IMR-90 (cell line): ENCODE results near the gene ATP11A. TPM values are rescaled to one million over a fixed set of nuclear protein-coding genes. Genes with fewer than 3 reads are reported as not detected.

Experiments used
- ATAC-seq: fragments of 200-7000 bp; cut with Tn5 transposase; 2 replicates; pipeline ENCODE4 v1.9.1; 2020; ENCODE audit warnings: low read depth, mild to moderate bottlenecking, moderate library complexity
- BruUV-seq: library from RNA; stranded (reverse); fragments of 400-500 nt; replicated peaks from 2 replicates; lab custom pipeline; 2021; lab: Mats Ljungman, UMichigan
- CTCF ChIA-PET: fragments of 300-600 bp; formaldehyde crosslinking; extraction: SDS; loops from one replicate; lab custom pipeline; 2021; ENCODE audit warnings: antibody characterized with exemption; lab: Yijun Ruan, JAX
- POLR2A ChIA-PET: fragments of 300-600 bp; sonication (Branson Sonifier 250); formaldehyde crosslinking; loops from one replicate; lab custom pipeline; 2022; ENCODE audit warnings: antibody characterized with exemption; ENCODE audit not compliant: unreplicated experiment; lab: Charles Lee
- DNase-seq: peaks from one replicate; pipeline ENCODE4 v3.0.0; 2013
- H2AFZ ChIP-seq: replicated peaks from 2 replicates; pipeline ENCODE3; 2013; ENCODE audit warnings: low read length, mild to moderate bottlenecking; ENCODE audit not compliant: poor library complexity
- H2AK5ac ChIP-seq: 2 replicates; pipeline ENCODE4 v1.6.1; 2013; ENCODE audit warnings: low read depth, low read length, inconsistent platforms
- H2AK9ac ChIP-seq: replicated peaks from 2 replicates; pipeline ENCODE3; 2013; ENCODE audit warnings: mild to moderate bottlenecking, low read depth, low read length, moderate library complexity; ENCODE audit not compliant: poor library complexity
- H2BK120ac ChIP-seq: 2 replicates; pipeline ENCODE4 v1.6.1; 2013; ENCODE audit warnings: low read depth, low read length, inconsistent platforms
- H2BK15ac ChIP-seq: 3 replicates; pipeline ENCODE4 v1.6.1; 2013; ENCODE audit warnings: low read depth, low read length, inconsistent platforms
- H2BK20ac ChIP-seq: 2 replicates; pipeline ENCODE4 v1.6.1; 2013; ENCODE audit warnings: low read depth, mild to moderate bottlenecking, inconsistent platforms, low read length, moderate library complexity
- H2BK5ac ChIP-seq: 2 replicates; pipeline ENCODE4 v1.6.1; 2013; ENCODE audit warnings: mild to moderate bottlenecking, low read depth, low read length, inconsistent platforms; ENCODE audit not compliant: poor library complexity, severe bottlenecking
- H3K14ac ChIP-seq: replicated peaks from 2 replicates; pipeline ENCODE4 v1.6.1; 2013; ENCODE audit warnings: low read depth, low read length, inconsistent platforms
- H3K18ac ChIP-seq: 2 replicates; pipeline ENCODE4 v1.6.1; 2013; ENCODE audit warnings: low read depth, low read length, control low read depth
- H3K23ac ChIP-seq: 2 replicates; pipeline ENCODE4 v1.6.1; 2013; ENCODE audit warnings: low read depth, low read length, inconsistent platforms
- H3K27ac ChIP-seq: 2 replicates; pipeline ENCODE4 v1.5.1; 2013; ENCODE audit warnings: mild to moderate bottlenecking, control low read depth, low read length; ENCODE audit not compliant: insufficient read depth
- H3K27me3 ChIP-seq: 2 replicates; pipeline ENCODE4 v1.6.1; 2013; ENCODE audit warnings: low read length; ENCODE audit not compliant: control insufficient read depth, insufficient read depth
- H3K36me3 ChIP-seq: 2 replicates; pipeline ENCODE4 v1.6.1; 2013; ENCODE audit warnings: low read length, mixed read lengths; ENCODE audit not compliant: control insufficient read depth, insufficient read depth
- H3K4ac ChIP-seq: 2 replicates; pipeline ENCODE4 v1.6.1; 2013; ENCODE audit warnings: low read depth, low read length, inconsistent platforms
- H3K4me1 ChIP-seq: 2 replicates; pipeline ENCODE4 v1.6.1; 2013; ENCODE audit warnings: low read length, mixed read lengths; ENCODE audit not compliant: control insufficient read depth, insufficient read depth
- H3K4me2 ChIP-seq: 2 replicates; pipeline ENCODE4 v1.6.1; 2013; ENCODE audit warnings: low read depth, mild to moderate bottlenecking, control low read depth, low read length, moderate library complexity
- H3K4me3 ChIP-seq: 2 replicates; pipeline ENCODE4 v1.5.1; 2013; ENCODE audit warnings: low read depth, mild to moderate bottlenecking, control low read depth, low read length, moderate library complexity; ENCODE audit not compliant: insufficient read depth
- H3K56ac ChIP-seq: 2 replicates; pipeline ENCODE4 v1.6.1; 2013; ENCODE audit warnings: low read length, inconsistent platforms; ENCODE audit not compliant: insufficient read depth; ENCODE audit errors: extremely low read depth
- H3K79me1 ChIP-seq, 2 experiments: 2 replicates each; pipeline ENCODE4 v1.6.1; 2013; ENCODE audit warnings: low read length in 2 of 2, inconsistent platforms in 1 of 2, low read depth in 1 of 2
- H3K9ac ChIP-seq: 2 replicates; pipeline ENCODE4 v1.6.1; 2013; ENCODE audit warnings: low read depth, low read length, control low read depth
- H3K9me1 ChIP-seq: 2 replicates; pipeline ENCODE4 v1.6.1; 2013; ENCODE audit warnings: low read length, inconsistent platforms; ENCODE audit not compliant: insufficient read depth
- H3K9me3 ChIP-seq: 2 replicates; pipeline ENCODE4 v1.6.1; 2013; ENCODE audit warnings: low read length; ENCODE audit not compliant: control insufficient read depth, insufficient read depth
- H4K20me1 ChIP-seq: 2 replicates; pipeline ENCODE4 v1.6.1; 2013; ENCODE audit warnings: low read length, inconsistent platforms; ENCODE audit not compliant: insufficient read depth
- H4K5ac ChIP-seq: 2 replicates; pipeline ENCODE4 v1.6.1; 2013; ENCODE audit warnings: mild to moderate bottlenecking, low read depth, low read length, control low read depth
- H4K8ac ChIP-seq, 2 experiments: 2 replicates each; pipeline ENCODE4 v1.6.1; 2013; ENCODE audit warnings: low read depth in 2 of 2, low read length in 2 of 2, control low read depth in 1 of 2, inconsistent platforms in 1 of 2
- H4K91ac ChIP-seq: 2 replicates; pipeline ENCODE4 v1.6.1; 2013; ENCODE audit warnings: low read depth, low read length, inconsistent platforms; ENCODE audit not compliant: insufficient read depth
- BHLHE40 ChIP-seq: fragments of 150-350 bp; IDR thresholded peaks from 2 replicates; pipeline ENCODE4 v1.6.1; 2016; ENCODE audit warnings: mild to moderate bottlenecking, low read depth, low read length
- CEBPB ChIP-seq: IDR thresholded peaks from 2 replicates; pipeline ENCODE4 v1.6.1; 2012; ENCODE audit warnings: low read depth, low read length, improper control_type of control experiment
- CHD1 ChIP-seq: IDR thresholded peaks from 2 replicates; pipeline ENCODE4 v1.6.1; 2012; ENCODE audit warnings: low read depth, low read length, improper control_type of control experiment
- CTCF ChIP-seq: conservative IDR thresholded peaks from 2 replicates; pipeline ENCODE4 v1.5.1; 2012; ENCODE audit warnings: mild to moderate bottlenecking, low read depth, low read length, improper control_type of control experiment
- ELK1 ChIP-seq: fragments of 150-350 bp; IDR thresholded peaks from 2 replicates; pipeline ENCODE4 v1.6.1; 2016; ENCODE audit warnings: low read depth, mild to moderate bottlenecking, low read length, moderate library complexity, borderline replicate concordance
- MAFK ChIP-seq: IDR thresholded peaks from 2 replicates; pipeline ENCODE4 v1.6.1; 2012; ENCODE audit warnings: low read depth, low read length, improper control_type of control experiment
- MAZ ChIP-seq: IDR thresholded peaks from 2 replicates; pipeline ENCODE4 v1.6.1; 2012; ENCODE audit warnings: low read depth, mild to moderate bottlenecking, low read length, improper control_type of control experiment, moderate library complexity, borderline replicate concordance
- MXI1 ChIP-seq: IDR thresholded peaks from 2 replicates; pipeline ENCODE4 v1.6.1; 2012; ENCODE audit warnings: low read depth, mild to moderate bottlenecking, low read length, moderate library complexity, borderline replicate concordance
- NFE2L2 ChIP-seq: fragments of 150-350 bp; IDR thresholded peaks from 2 replicates; pipeline ENCODE4 v1.6.1; 2016; ENCODE audit warnings: low read depth, mild to moderate bottlenecking, low read length
- POLR2A ChIP-seq: IDR thresholded peaks from 2 replicates; pipeline ENCODE4 v1.6.1; 2012; ENCODE audit warnings: mild to moderate bottlenecking, low read depth, low read length
- RAD21 ChIP-seq: IDR thresholded peaks from 2 replicates; pipeline ENCODE4 v1.6.1; 2012; ENCODE audit warnings: low read length, improper control_type of control experiment
- RCOR1 ChIP-seq: IDR thresholded peaks from 2 replicates; pipeline ENCODE4 v1.6.1; 2012; ENCODE audit warnings: mild to moderate bottlenecking, low read length, improper control_type of control experiment; ENCODE audit not compliant: insufficient replicate concordance
- RFX5 ChIP-seq: IDR thresholded peaks from 2 replicates; pipeline ENCODE4 v1.8.0; 2012; ENCODE audit warnings: low read depth, mild to moderate bottlenecking, low read length, moderate library complexity
- SMC3 ChIP-seq: fragments of 150-350 bp; IDR thresholded peaks from 2 replicates; pipeline ENCODE4 v1.6.1; 2016; ENCODE audit warnings: low read depth, mild to moderate bottlenecking, antibody characterized with exemption, low read length, moderate library complexity
- USF2 ChIP-seq: fragments of 150-350 bp; IDR thresholded peaks from 2 replicates; pipeline ENCODE4 v1.6.1; 2017; ENCODE audit warnings: mild to moderate bottlenecking, antibody characterized with exemption, low read length, low read depth
- WGBS, 2 experiments: methylation state at CpG; one replicate each; pipeline versions ENCODE4 v1.1.5 to v1.1.7; 2013; ENCODE audit warnings: missing lambda C conversion rate in 2 of 2; ENCODE audit not compliant: insufficient read length in 1 of 2; ENCODE audit errors: extremely low coverage in 2 of 2; 5-methylcytosine and 5-hydroxymethylcytosine counted together
- dilution Hi-C: fragments of 300-500 bp; cut with HindIII; formaldehyde crosslinking; loops from one replicate; pipeline ENCODE4 v1.14.3; 2018; ENCODE audit warnings: low sequenced_read_pairs; ENCODE audit not compliant: unreplicated experiment
- in situ Hi-C: fragments of 300-500 bp; cut with MboI; formaldehyde crosslinking; loops from 3 replicates; pipeline ENCODE4 v1.14.3; 2019; ENCODE audit warnings: low sequenced_read_pairs, inconsistent platforms, mixed read lengths
- intact Hi-C: fragments of 100-400 bp; cut with micrococcal nuclease; formaldehyde crosslinking; loops from 2 replicates; pipeline ENCODE4 v1.10.0; 2022
- polyA plus RNA-seq, 3 experiments: library from polyadenylated mRNA; depleted of rRNA; stranded (reverse); fragments of >200 nt; gene quantifications; 2 replicates each; pipeline ENCODE4 v1.2.3, GENCODE V29; 2012; ENCODE audit warnings: low replicate concordance in 1 of 3
- total RNA-seq: library from RNA; depleted of rRNA; stranded (reverse); fragments of >200 nt; gene quantifications from 2 replicates; pipeline ENCODE4 v1.2.3, GENCODE V29; 2012

Gene ATP11A
- total and polyA plus RNA-seq, 2 of the 4 experiments (the other 2 are of a cell fraction), result 8.4 to 12.0 TPM

DNA sequence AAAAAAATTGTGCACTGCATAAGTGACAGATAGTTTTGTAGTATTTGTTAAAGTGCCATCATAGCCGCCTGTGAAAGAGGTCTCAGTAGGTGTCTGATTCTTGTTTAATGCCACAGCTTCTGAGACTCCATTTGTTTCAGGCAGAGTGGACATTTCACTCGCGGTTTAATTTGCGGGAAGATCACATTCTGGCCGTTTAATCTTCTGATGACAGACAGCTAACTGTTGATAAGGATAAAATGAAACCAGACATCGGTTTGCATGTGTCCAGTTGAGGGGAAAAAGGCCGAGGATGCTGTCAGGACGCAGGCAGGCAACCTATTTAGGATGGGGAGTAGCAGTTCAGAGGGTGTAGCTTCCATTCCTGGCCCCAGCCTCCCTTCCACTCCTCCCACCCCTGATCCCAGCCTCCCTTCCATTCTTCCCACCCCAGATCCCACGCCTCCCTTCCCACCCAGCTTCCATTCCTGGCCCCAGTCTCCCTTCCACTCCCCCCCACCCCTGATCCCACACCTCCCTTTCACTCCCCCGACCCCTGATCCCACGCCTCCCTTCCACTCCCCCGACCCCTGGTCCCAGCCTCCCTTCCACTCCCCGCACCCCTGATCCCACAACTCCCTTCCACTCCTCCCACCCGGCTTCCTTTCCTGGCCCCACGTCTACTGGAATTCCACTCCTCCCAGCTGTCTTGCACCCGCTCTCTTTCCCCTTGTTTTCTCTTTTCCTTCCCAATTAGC, 23.8 kb downstream of the ATP11A start:
- peaks cover 5% of the 10 kb centered on the region for H3K9me3 ChIP-seq
- H4K8ac ChIP-seq, result no peak overlapping the region
- in situ Hi-C loops (no loop called here), dilution Hi-C loops (no loop called here), intact Hi-C loops (no loop called here)
- peak overlapping the region; percentile 1; the same call in 1 of the 2 replicates for H2BK120ac ChIP-seq
- H4K20me1 ChIP-seq, result peaks cover 12% of the 10 kb centered on the region
- H3K4me2 ChIP-seq, result no peak overlapping the region
- BruUV-seq, result no TSS peak
- H3K4me3 ChIP-seq, result no peak overlapping the region
- H2BK15ac ChIP-seq, result no peak overlapping the region
- H4K91ac ChIP-seq, result no peak overlapping the region
- CTCF ChIA-PET, result no interaction called here
- no peak overlapping the region for H3K9ac ChIP-seq
- no peak for ATAC-seq
- H2AFZ ChIP-seq, result no peak overlapping the region
- peaks cover 14% of the 10 kb centered on the region for H3K9me1 ChIP-seq
- no peak overlapping the region for H3K18ac ChIP-seq
- no peak overlapping the region for H2BK5ac ChIP-seq
- H3K79me1 ChIP-seq, result peaks cover 6 to 27% of the 10 kb centered on the region in 2 experiments; a peak in 3 of 4 replicates
- no peak overlapping the region for H3K56ac ChIP-seq
- H3K27me3 ChIP-seq, result no peaks in the 10 kb centered on the region
- no peak overlapping the region for H4K5ac ChIP-seq
- H3K4me1 ChIP-seq, result peaks cover 21% of the 10 kb centered on the region
- no peak overlapping the region for H3K27ac ChIP-seq
- POLR2A ChIA-PET, result no interaction called here
- 74% methylated on average over 10 of the region's 16 CpGs; no CpG with 5 or more reads in 1 of the 2 experiments for WGBS, 2 experiments
- H3K14ac ChIP-seq, result no peak overlapping the region
- H2AK5ac ChIP-seq, result peak overlapping the region; percentile 53
- H2AK9ac ChIP-seq, result no peak overlapping the region
- no peak overlapping the region for H2BK20ac ChIP-seq
- H3K4ac ChIP-seq, result 0 out of 2 replicates have a peak overlapping the region, but pooled peaks have one; percentile 2
- no peak for DNase-seq
- no peaks in the 10 kb centered on the region for H3K36me3 ChIP-seq
- H3K23ac ChIP-seq, result no peak overlapping the region
- no peak for TF ChIP-seq RAD21
- TF ChIP-seq USF2, result no peak
- no peak for TF ChIP-seq MXI1
- TF ChIP-seq MAZ, result no peak
- TF ChIP-seq SMC3, result no peak
- no peak for TF ChIP-seq ELK1
- TF ChIP-seq BHLHE40, result no peak
- no peak for TF ChIP-seq RCOR1
- TF ChIP-seq MAFK, result no peak
- no peak for TF ChIP-seq CEBPB
- TF ChIP-seq NFE2L2, result no peak
- no peak for TF ChIP-seq CHD1
- no peak for TF ChIP-seq CTCF
- no peak for TF ChIP-seq RFX5
- TF ChIP-seq POLR2A, result no peak
